ENCODE data around the gene LDB1. TPM values are rescaled to one million over a fixed set of nuclear protein-coding genes. Genes with fewer than 3 reads are reported as not detected.

The LDB1 gene
- total and polyA plus RNA-seq, 8 donors, result 12.5 to 32.1 (median 18.2) TPM

- intact Hi-C loops (cut with DNase I), result no loop called here
- no peak for FAIRE-seq
- 53 to 82% methylated on average over 1 of the region's 1 CpG for WGBS, 2 donors
Measured at GRCh38 chr10:102102421-102102820, 17.7 kb downstream of the LDB1 start.

GRCh38 chr10:102101152-102101551 is 19.0 kb downstream of the LDB1 start:
- ATAC-seq (no peak), FAIRE-seq (no peak), DNase-seq (no peak)
- no peaks in the 10 kb centered on the region for H3K4me1 ChIP-seq
- H3K27me3 ChIP-seq, result no peaks in the 10 kb centered on the region
- 79 to 80% methylated on average over 5 of the region's 5 CpGs for WGBS, 2 donors
- no peaks in the 10 kb centered on the region for H3K9me3 ChIP-seq
- H3K4me3 ChIP-seq, result no peak overlapping the region
- no peak overlapping the region for H3K27ac ChIP-seq
- H3K36me3 ChIP-seq, result no peaks in the 10 kb centered on the region
- intact Hi-C loops (cut with DNase I), result no loop called here
- TF ChIP-seq CTCF (IDR thresholded peaks at IDR 0.05), result no peak

More at GRCh38 chr10:102102421-102102820, 17.7 kb downstream of the LDB1 start:
- H3K4me3 ChIP-seq, result no peak overlapping the region
- H3K27me3 ChIP-seq, result no peaks in the 10 kb centered on the region
- H3K4me1 ChIP-seq, result no peaks in the 10 kb centered on the region
- no peak for DNase-seq
- peaks cover 0 to 5% (median 0%) of the 10 kb centered on the region in 3 donors for H3K36me3 ChIP-seq
- ATAC-seq, result no peak
- no peak for TF ChIP-seq CTCF (IDR thresholded peaks at IDR 0.05)
- H3K27ac ChIP-seq, result no peak overlapping the region
- H3K9me3 ChIP-seq, result no peaks in the 10 kb centered on the region

GRCh38 chr10:102096449-102096848 is 23.7 kb downstream of the LDB1 start:
- no peaks in the 10 kb centered on the region for H3K9me3 ChIP-seq
- no peaks in the 10 kb centered on the region for H3K4me1 ChIP-seq
- no peak overlapping the region for H3K27ac ChIP-seq
- ATAC-seq, result no peak
- WGBS, 2 donors, result 90 to 93% methylated on average over 7 of the region's 7 CpGs
- H3K27me3 ChIP-seq, result no peaks in the 10 kb centered on the region
- no peak for TF ChIP-seq CTCF (IDR thresholded peaks at IDR 0.05)
- no peak for DNase-seq
- no peak for FAIRE-seq
- intact Hi-C loops (cut with DNase I), result no loop called here
- no peak overlapping the region for H3K4me3 ChIP-seq
- H3K36me3 ChIP-seq, result no peaks in the 10 kb centered on the region

- no peak for TF ChIP-seq CTCF (IDR thresholded peaks at IDR 0.05)
- Histone ChIP-seq H3K36me3 (no peaks in the 10 kb centered on the region), H3K4me3 (no peak overlapping the region), H3K4me1 (no peaks in the 10 kb centered on the region), H3K9me3 (no peaks in the 10 kb centered on the region), H3K27me3 (no peaks in the 10 kb centered on the region), H3K27ac (no peak overlapping the region)
- ATAC-seq (no peak), FAIRE-seq (no peak), DNase-seq (no peak)
- WGBS, 2 donors, result 67 to 77% methylated on average over 2 of the region's 2 CpGs
- intact Hi-C loops (cut with DNase I), result no loop called here
Measured at GRCh38 chr10:102090772-102091171, 29.4 kb downstream of the LDB1 start.

- 89 to 95% methylated on average over 8 of the region's 8 CpGs for WGBS, 2 donors
- Histone ChIP-seq H3K9me3 (no peaks in the 10 kb centered on the region), H3K4me3 (no peak overlapping the region), H3K4me1 (no peaks in the 10 kb centered on the region), H3K27me3 (no peaks in the 10 kb centered on the region), H3K36me3 (no peaks in the 10 kb centered on the region), H3K27ac (no peak overlapping the region)
- no peak for TF ChIP-seq CTCF (IDR thresholded peaks at IDR 0.05)
- ATAC-seq, result no peak
- FAIRE-seq, result no peak
- no peak for DNase-seq
- intact Hi-C loops (cut with DNase I), result no loop called here
Measured at GRCh38 chr10:102086196-102086595, 34.0 kb downstream of the LDB1 start.
